ENCODE data around the gene RPS2.

DNA sequence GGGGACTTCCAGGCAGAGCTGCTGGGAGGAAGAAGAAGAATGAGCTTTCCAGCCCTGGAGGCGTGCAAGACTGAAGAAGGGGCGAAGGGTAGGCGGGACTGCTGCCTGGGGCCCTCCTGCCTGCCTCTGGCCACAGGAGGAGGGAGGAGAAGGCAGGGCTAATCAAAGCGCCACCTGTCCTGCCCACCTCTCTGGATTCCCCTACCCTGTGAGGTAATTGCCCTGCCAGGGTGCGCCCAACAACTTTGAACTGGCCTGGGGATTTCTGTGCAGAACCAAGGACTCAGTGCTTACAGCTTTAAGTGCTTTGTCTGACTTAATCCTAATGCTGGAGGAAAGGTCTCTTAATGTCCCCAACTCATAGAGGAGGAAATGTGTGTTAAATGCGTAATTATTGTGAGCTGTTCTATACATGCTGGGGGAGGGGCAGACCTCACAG lies 16.8 kb upstream of the RPS2 start, which contains the start of gene NOXO1:
- TF ChIP-seq CTCF (IDR thresholded peaks at IDR 0.05; ENCODE audit: low read depth, low read length) = no peak
- no peak for TF ChIP-seq EZH2phosphoT487 (IDR thresholded peaks at IDR 0.05; ENCODE audit: low read depth)
